ENCODE measurements around the gene TSC22D4. TPM values are rescaled to one million over a fixed set of nuclear protein-coding genes. Genes with fewer than 3 reads are reported as not detected.

TSC22D4 gene
- total RNA-seq, 1 donor from 2014 or later: 53.4 TPM

DNA sequence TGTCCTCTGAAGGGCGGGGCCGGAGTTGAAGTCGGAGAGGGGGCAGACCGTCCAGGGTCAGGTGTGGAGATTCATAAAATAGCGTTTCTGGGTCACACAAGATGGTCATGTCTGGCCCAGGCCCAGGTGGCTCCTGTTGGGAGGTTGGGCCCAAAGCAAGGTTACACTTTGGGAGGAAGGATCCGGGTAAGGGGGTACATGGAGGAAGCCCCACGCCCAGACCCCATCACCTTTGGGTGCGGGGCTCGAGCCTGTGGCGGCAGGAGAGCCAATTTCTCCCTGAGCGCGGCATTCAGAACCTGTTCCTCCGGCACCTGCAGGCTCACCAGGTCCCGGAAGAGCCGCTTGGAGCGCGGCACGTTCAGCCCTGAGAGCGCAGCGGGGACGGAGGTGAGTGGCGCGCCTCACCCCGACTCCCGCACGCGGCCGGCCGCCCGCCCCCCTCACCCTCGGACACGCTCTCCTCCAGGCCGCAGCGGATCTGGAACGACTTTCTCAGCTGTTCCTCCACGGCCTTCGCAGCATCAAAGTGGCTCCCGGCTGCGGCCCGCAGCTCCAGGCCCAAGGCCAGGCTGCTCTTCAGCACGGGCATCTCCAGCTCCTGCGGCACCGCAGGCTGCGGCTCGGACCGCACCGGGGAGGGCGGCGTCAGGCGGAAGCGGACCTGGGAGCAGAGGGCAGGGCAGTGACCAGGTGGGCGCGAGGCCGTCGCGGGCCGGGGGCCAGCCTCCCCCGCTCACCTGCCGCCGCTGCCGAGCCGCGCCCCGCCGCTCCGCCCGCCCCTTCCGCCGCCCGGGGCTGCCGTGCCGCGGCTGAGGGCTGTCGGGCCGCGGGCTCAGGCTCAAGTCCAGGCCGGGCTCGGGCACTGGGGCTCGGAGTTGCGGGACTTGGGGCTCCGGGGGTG, 43.4 kb downstream of the TSC22D4 start:
- peak overlapping the region; percentile 76 for H3K4me3 ChIP-seq (ENCODE audit: insufficient read depth, low read depth, low read length)
- H3K4me3 Mint-ChIP-seq (ENCODE audit: unreplicated experiment): peak overlapping the region; percentile 91
- FAIRE-seq (no peak), DNase-seq (ENCODE audit: low read depth) (no peak)
- no peak for TF ChIP-seq EZH2 (IDR thresholded peaks at IDR 0.05; ENCODE audit: insufficient read depth, low read length)
- TF ChIP-seq, protein P1, sequence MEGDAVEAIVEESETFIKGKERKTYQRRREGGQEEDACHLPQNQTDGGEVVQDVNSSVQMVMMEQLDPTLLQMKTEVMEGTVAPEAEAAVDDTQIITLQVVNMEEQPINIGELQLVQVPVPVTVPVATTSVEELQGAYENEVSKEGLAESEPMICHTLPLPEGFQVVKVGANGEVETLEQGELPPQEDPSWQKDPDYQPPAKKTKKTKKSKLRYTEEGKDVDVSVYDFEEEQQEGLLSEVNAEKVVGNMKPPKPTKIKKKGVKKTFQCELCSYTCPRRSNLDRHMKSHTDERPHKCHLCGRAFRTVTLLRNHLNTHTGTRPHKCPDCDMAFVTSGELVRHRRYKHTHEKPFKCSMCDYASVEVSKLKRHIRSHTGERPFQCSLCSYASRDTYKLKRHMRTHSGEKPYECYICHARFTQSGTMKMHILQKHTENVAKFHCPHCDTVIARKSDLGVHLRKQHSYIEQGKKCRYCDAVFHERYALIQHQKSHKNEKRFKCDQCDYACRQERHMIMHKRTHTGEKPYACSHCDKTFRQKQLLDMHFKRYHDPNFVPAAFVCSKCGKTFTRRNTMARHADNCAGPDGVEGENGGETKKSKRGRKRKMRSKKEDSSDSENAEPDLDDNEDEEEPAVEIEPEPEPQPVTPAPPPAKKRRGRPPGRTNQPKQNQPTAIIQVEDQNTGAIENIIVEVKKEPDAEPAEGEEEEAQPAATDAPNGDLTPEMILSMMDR (IDR thresholded peaks at IDR 0.05; ENCODE audit: insufficient read depth, low read depth, low read length): no peak
- peaks cover 19% of the 10 kb centered on the region for H3K4me1 ChIP-seq (ENCODE audit: insufficient read depth, low read length)
- no peaks in the 10 kb centered on the region for H3K9me3 Mint-ChIP-seq (ENCODE audit: unreplicated experiment)
- H3K79me2 ChIP-seq (ENCODE audit: insufficient read depth, low read length): peaks cover 54% of the 10 kb centered on the region
- H4K20me1 ChIP-seq (ENCODE audit: insufficient read depth, low read length): peaks cover 40% of the 10 kb centered on the region
- peaks cover 17% of the 10 kb centered on the region for H3K4me1 Mint-ChIP-seq (ENCODE audit: low read depth, unreplicated experiment)
- peak overlapping the region; percentile 64 for H2AFZ ChIP-seq (ENCODE audit: low read depth, low read length)
- no peaks in the 10 kb centered on the region for H3K9me3 ChIP-seq (ENCODE audit: insufficient read depth, low read depth, low read length)
- H3K4me2 ChIP-seq (ENCODE audit: low read length): peak overlapping the region; percentile 91
- H3K36me3 Mint-ChIP-seq (ENCODE audit: low read depth, unreplicated experiment): peaks cover 10% of the 10 kb centered on the region
- no peaks in the 10 kb centered on the region for H3K27me3 ChIP-seq (ENCODE audit: insufficient read depth, low read length)
- H3K9ac ChIP-seq (ENCODE audit: low read length): peak overlapping the region; percentile 90
- H3K36me3 ChIP-seq (ENCODE audit: insufficient read depth, low read length): peaks cover 22% of the 10 kb centered on the region
- H3K27ac Mint-ChIP-seq (ENCODE audit: unreplicated experiment): peak overlapping the region; percentile 81
- H3K27me3 Mint-ChIP-seq (ENCODE audit: low read depth, unreplicated experiment): no peaks in the 10 kb centered on the region
- peak overlapping the region; percentile 66 for H3K27ac ChIP-seq (ENCODE audit: low read depth, low read length)

DNA sequence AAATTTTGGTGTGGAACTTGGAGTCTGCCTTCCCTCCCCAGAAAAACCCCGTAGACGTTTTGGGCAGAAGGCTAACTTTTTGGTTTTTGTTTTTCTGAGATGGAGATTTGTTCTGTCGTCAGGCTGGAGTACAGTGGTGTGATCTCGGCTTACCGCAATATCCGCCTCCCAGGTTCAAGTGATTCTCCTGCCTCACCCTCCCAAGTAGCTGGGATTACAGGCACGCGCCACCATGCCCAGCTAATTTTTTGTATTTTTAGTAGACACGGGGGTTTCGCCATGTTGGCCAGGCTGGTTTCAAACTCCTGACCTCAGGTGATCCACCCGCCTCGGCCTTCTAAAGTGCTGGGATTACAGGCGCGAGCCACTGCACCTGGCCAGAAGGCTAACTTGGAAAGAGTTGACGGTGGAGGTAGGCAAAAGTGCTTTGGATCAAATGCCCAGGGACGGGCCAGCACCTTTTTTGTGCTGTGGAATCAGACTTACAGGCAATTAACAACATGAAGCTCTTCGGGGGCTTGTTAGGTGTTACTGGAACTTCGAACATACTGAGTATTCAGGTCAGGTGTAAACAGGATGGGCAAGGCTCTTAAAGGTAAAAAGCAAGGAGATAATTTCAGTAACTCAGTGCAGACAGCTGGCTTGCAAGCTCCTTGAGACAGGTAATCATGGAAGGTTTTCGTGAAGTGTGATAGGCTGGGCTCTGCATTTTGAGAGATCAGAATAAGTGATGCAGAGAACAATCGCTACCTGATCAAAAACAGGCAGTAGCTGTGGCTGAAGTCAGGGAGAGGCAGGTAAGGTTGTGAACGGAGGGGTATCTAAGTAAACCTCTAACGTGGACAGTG, 44.5 kb downstream of the TSC22D4 start:
- H3K9me3 ChIP-seq (ENCODE audit: insufficient read depth, low read depth, low read length): no peaks in the 10 kb centered on the region
- no peak for DNase-seq (ENCODE audit: low read depth)
- no peaks in the 10 kb centered on the region for H3K27me3 ChIP-seq (ENCODE audit: insufficient read depth, low read length)
- H4K20me1 ChIP-seq (ENCODE audit: insufficient read depth, low read length): peaks cover 44% of the 10 kb centered on the region
- TF ChIP-seq, protein P1 (IDR thresholded peaks at IDR 0.05; ENCODE audit: insufficient read depth, low read depth, low read length): no peak
- no peak for TF ChIP-seq EZH2 (IDR thresholded peaks at IDR 0.05; ENCODE audit: insufficient read depth, low read length)
- H2AFZ ChIP-seq (ENCODE audit: low read depth, low read length): no peak overlapping the region
- peaks cover 10% of the 10 kb centered on the region for H3K36me3 Mint-ChIP-seq (ENCODE audit: low read depth, unreplicated experiment)
- peak overlapping the region; percentile 81 for H3K27ac Mint-ChIP-seq (ENCODE audit: unreplicated experiment)
- no peak overlapping the region for H3K27ac ChIP-seq (ENCODE audit: low read depth, low read length)
- no peak for FAIRE-seq
- H3K4me1 ChIP-seq (ENCODE audit: insufficient read depth, low read length): peaks cover 19% of the 10 kb centered on the region
- peak overlapping the region; percentile 91 for H3K4me3 Mint-ChIP-seq (ENCODE audit: unreplicated experiment)
- no peaks in the 10 kb centered on the region for H3K9me3 Mint-ChIP-seq (ENCODE audit: unreplicated experiment)
- H3K4me1 Mint-ChIP-seq (ENCODE audit: low read depth, unreplicated experiment): peaks cover 17% of the 10 kb centered on the region
- no peaks in the 10 kb centered on the region for H3K27me3 Mint-ChIP-seq (ENCODE audit: low read depth, unreplicated experiment)
- H3K79me2 ChIP-seq (ENCODE audit: insufficient read depth, low read length): peaks cover 64% of the 10 kb centered on the region
- H3K36me3 ChIP-seq (ENCODE audit: insufficient read depth, low read length): peaks cover 22% of the 10 kb centered on the region
- H3K4me2 ChIP-seq (ENCODE audit: low read length): peak overlapping the region; percentile 91
- H3K4me3 ChIP-seq (ENCODE audit: insufficient read depth, low read depth, low read length): peak overlapping the region; percentile 76
- peak overlapping the region; percentile 90 for H3K9ac ChIP-seq (ENCODE audit: low read length)
